Measurements from ENCODE around the gene AMIGO3.

DNA sequence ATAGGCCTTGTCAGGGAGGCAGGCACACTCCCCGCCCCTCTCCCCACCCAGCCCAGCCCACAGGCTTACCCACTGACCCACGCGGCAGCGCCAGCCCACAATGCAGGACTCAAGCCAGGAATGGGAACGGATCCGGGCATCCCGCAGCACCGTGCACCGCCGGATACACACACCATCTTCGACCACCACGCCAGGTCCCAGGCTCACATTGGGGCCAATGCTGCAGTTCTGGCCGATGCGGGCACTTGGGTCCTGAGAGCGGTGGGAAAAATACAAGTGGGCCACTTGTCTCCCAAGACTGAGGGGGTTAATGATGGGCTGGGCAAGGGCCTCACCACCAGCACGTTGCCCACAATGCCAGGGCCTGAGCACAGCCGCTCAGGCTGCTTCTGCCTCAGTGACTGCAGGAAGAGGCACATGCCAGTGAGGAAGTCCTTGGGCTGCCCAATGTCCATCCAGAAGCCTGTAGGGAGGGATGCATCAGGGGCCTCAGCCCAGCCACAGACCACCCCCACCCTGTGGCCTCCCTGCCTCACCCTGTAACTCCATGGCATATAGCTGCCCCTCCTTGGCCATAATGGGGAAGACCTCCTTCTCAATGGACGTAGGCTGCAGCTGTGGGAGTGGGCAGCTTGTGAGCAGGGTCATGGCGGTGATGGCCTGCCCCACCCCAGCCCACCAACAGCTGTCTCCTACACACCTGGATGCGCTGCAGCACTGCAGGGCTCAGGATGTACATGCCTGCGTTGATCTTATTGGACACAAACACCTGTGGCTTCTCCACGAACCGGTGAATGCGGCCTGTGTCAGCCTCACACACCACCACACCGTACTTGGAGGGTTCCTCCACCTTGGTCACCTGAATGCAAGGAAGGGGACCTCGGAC, 2.7 kb upstream of the AMIGO3 start:
- TF ChIP-seq CTCF (IDR thresholded peaks at IDR 0.05; ENCODE audit: low read depth, low read length) (no peak), EZH2phosphoT487 (IDR thresholded peaks at IDR 0.05; ENCODE audit: low read depth) (no peak)
